HG02885 (cell line): ENCODE measurements around the gene NPTN.
"Not testable (repeated sequence)": the region's sequence is repeated elsewhere in the genome, so short reads cannot be mapped to it uniquely, and the experiment has no call there.

Experiments used
- ATAC-seq: cut with Tn5 transposase; IDR thresholded peaks from one replicate; pipeline ENCODE4 v1.9.1; 2021; ENCODE audit warnings: mild to moderate bottlenecking; ENCODE audit not compliant: unreplicated experiment, poor library complexity

The NPTN gene

GRCh38 chr15:73575636-73576247 is 57.4 kb downstream of the NPTN start:
- no peak for ATAC-seq

DNA sequence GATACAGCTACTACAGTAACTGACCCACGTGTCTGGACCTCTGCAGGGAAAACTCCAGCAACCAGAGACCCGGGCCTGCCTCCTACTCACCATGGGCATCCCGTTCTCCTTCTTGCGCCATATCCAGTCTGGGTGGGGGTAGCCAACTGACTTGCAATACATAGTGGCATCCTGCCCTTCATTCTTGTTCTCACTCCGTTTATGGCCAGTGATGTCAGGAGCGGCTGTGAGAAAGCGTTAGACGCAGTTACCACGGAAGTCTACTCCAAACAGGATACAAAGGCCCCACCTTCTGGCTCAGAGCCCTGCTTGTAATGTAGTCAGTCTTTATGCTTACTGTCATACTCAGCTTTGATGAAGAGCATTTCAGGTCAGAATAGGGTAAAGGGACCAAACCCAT is 59.6 kb downstream of the NPTN start:
- no peak for ATAC-seq

DNA sequence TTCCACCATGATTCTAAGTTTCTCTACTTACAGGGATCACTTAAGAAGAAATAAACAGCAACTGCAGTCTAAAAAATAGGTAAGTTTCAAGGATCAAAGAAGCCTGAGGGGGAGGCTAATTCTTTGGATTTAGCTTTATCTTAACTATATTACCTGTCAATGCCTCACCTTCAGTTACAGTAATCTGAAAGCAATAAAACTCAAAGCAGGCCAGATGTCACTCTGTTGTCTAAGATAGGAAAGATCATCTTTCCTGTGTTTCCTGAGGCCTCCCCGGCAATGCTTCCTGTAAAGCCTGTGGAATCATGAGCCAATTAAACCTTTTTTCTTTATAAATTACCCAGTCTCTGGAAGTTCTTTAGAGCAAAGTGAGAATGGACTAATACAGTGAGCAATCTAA is 60.2 kb downstream of the NPTN start:
- ATAC-seq, result no peak

DNA sequence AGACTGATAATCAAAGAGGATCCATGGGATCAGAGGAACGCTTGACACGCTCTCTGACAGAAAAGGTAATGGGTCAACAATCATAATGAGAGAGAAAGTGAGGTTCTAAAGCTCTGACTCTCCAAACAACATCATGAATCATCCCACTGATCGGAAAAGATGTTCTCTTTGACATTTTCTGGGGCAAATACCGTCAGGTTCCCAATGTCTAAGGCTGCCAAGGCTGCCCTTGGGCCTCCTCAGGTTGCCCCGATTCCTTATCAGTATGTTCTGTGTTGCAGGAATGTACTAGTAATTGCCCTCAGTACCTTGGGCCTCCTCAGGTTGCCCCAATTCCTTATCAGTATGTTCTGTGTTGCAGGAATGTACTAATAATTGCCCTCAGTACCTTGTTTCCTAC is 60.9 kb downstream of the NPTN start:
- no peak for ATAC-seq

DNA sequence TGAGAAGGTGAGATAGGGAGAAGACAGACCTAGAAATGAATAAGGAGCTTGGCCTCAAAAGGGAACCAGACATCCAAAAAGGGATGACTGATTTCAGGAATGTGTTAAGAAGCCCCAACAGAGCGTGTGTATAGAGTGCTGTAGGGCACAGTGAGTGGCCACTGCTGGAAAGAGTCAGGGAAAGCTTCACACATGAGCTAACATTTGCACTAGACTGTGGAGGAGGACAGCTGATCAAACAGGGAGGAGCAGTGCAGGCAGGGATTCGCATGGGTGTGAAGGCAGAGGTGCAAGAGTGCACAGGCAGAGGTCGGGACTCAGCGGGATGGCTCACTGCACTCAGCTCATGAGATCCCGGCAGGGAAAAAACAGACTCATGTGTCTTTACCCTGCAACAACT is 61.8 kb downstream of the NPTN start:
- ATAC-seq, result no peak

DNA sequence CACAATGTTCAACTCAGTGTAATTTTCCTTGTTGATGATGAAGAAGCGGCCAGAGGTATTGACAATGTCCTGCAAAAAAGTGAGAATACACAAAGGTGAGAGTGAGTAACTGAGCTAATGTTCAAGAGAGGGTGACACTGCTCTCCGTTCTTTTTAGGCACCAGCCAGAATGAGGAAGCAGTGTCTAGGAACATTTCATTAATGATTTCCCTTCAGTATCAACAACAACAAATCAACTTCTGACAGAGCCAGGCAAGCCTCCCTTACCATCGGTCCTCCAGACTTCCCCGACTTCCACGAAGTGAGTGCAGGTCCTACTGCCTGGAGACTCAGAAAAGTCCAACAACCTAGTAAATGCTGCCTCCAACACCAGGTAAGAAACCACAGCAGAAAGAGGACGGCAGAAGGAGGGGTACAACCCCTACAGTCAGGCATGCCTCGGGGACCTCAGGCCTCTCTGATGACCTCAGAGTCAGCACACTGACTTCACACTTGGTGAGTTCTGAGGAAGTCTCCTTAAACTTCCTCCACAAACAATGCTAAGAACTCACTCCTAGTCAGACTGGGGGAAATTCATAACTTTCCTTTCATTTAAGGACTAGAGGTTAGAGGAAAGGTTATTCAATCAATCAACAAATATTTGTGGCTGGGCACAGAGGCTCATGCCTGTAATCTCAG is 62.7 kb downstream of the NPTN start:
- no peak for ATAC-seq

DNA sequence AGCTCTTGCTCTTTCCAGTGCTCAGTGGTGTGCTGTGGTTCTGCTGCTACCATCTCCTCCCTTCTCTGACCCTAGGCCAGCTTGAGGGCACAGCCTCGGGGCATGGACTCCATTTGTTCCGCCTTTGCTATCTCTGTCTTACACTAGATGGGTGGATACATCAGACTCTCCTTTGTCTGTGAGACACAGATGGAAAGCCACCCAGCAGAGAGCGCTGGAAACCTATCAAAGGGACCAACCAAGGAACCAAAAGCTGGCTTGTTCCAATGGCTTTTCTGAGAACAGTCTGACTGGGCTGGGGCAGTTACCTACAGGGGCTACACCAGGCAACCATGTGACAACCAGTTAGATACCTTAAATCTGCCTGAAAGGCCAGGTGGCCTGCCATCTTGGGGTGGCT is 63.8 kb downstream of the NPTN start:
- ATAC-seq, result no peak

DNA sequence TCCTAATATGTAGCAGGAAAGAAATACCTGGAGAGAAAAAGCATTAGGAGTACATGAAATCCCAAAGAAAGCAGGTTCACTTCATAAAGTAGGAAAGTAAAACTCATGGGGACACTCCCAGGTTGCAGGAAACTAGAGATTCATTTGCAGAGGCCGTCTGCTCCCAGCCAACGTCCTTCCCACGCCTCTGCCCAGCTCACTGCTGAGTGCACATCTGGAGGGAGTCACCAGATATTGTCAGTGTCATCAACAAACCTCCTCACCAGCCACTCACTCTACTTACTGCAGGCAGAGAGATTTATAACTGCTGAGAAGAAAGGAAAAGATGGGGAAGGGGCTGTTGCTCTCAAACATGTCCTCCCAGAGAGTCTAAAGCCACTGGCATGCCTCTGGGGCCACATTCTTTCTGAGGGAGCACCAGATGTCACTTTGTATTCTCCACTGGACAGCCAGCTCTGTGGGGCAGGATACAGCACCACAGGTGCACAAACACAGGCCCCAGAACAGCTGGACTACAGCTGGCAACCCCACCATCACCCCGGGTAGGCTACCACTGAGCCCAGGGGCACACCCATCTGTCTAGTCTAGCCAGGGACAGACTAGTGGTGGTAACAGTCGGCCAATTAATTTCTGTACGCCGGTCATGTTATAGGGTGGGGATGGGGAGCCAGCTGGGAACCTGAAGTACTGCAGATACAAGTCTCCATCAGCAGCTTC is 64.5 kb downstream of the NPTN start:
- no peak for ATAC-seq

DNA sequence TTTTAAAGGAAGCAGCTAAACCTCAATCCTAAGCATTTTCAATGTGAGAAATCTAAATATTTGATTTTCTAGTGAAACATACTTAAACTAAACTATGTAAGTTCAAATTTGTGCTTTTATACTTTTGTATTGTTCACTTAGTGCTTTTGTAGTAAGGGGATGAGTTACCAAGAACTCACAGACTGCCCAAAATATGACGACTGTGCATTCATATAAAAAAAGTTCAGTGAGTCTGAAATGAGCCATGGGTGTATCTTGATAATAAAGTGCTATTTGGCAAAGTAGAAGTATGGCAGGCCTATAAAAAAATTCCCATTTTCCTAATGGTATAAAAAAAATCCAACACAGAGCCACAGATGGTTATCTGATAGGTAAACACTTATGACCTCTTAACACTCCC is 66.2 kb downstream of the NPTN start:
- ATAC-seq, result no peak

DNA sequence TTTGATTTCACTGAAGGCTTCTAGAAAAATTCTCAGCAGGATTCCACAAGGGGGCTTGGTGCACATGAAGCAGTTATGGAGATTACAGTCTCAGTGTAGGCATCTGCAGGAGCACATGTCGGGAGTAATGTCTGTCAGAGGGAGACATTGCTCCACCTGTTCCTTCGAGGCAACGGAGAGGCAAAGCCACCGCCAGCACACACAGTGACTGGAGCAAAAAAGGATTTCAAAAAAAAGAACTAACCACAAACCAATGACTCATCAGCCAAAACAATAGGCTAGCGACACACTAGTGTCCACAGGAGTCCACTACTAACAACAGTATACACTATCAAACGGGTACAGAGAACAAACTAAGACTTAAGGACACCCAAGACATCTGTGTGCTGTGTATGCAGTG is 68.9 kb downstream of the NPTN start:
- ATAC-seq, result no peak

- ATAC-seq, result no peak
Measured at GRCh38 chr15:73560501-73561117, 72.6 kb downstream of the NPTN start.

DNA sequence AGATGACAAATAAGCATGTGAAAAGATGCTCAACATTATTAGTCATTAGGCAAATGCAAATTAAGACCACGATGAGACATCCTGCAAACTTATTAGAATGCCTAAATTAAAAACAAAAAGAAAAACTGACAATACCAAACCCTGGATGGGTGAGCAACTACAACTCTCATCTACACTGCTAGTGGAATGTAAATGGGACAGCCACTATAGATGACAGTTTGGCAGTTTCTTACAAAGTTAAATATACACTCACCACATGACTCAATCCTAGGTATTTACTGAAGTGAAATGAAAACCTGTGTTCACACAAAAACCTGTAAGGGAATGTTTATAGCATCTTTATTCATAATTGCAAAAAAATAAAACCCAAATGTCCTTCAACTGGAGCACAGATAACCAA is 74.7 kb downstream of the NPTN start:
- ATAC-seq, result no peak

DNA sequence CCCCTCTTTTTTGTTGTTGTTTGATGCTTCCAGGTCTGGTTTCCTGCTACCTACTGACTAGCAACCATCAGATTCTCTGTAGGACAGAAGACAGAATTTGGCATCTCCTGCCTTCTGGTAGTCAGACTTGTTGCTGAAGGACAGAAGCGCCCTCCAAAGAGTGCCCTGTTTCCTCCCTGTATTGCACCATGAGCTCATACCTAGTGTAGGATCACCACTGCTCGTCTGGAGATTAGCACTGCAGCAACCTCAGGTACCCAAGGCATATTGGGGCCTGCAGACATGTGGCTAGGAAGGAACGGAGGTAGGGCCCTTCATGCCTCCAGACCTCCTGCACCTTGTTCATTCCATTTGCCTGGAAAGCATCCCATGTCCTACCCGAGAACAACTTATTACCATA is 78.1 kb downstream of the NPTN start:
- ATAC-seq, result no peak

- ATAC-seq, result no peak
Measured at GRCh38 chr15:73550190-73550589, 83.0 kb downstream of the NPTN start.

- not testable (repeated sequence) for ATAC-seq
Measured at GRCh38 chr15:73548925-73549324, 84.3 kb downstream of the NPTN start.

DNA sequence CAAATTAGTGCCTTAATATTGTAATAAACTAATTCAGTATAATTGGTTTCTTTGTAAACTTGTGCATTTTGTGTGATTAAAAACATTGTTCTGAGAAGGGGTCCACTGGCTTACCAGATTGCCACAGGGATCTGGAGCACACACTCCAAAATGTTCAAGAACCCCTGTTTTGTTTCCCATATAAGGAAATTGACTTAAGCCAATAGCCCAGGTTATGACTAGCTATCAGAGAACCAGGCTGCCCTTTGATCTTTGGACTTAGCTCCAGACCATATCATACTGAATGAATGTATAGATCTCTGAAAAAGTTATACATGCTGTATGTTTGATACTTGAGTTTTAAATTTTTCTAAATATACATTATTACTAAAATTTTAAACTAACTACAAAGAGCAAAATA is 91.7 kb downstream of the NPTN start:
- no peak for ATAC-seq

DNA sequence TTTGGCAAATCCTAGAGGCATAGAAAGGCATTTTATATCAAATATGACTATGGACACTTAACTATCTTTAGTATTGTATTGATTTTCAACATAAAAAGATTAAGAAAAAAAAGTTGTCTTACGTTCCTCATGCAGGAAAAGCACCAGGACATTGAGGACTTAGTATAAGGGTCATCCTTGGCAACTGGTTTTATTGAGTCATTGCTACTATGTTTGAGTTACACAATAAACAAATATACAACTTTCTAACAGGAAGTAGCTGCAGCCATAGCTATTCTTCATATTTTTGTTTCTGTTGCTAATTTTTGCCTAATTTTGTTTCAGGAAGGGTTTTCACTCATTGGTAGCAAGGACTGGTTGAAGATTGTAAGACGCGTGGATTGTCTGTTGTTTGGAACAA is 93.0 kb downstream of the NPTN start:
- ATAC-seq, result no peak

DNA sequence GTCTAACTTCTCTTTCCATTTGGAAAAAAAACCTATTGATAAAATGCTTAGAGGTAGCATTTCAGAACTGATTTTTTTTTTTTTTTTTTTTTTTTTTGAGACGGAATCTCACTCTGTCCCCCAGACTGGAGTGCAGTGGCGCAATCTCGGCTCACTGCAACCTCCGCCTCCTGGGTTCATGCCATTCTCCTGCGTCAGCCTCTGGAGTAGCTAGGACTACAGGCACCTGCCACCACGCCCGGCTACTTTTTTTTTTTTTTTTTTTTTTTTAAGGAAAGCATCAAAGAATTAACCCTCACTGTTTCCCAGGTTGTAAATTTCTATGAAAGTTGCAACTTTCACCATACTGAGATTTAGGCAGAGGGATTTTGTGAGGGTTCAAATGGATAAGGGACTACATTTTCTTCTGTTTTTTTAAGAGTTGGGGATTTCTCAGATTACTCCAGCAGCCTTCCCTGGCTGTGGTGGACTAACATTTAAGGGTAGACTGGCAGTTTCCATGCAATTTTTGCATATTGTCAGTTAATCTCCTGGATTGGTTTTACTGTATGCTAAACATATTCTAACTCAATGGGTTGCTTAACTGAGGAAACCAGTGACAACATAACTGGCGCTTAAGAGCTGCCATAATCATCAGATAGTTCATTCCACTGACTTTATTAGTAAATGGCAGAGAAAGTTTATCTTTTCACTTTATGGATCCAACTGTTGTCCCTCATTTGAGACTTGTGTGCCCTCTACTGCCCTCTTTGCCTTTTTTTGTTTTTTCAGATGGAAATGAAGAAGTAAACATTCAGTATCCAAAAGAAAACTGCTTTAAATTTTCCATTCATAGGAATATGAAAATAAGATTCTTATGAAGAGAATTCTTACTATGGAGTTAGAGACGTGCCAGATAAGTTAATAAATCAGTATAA is 93.7 kb downstream of the NPTN start:
- no peak for ATAC-seq

- ATAC-seq, result no peak
Measured at GRCh38 chr15:73538563-73539211, 94.5 kb downstream of the NPTN start.

DNA sequence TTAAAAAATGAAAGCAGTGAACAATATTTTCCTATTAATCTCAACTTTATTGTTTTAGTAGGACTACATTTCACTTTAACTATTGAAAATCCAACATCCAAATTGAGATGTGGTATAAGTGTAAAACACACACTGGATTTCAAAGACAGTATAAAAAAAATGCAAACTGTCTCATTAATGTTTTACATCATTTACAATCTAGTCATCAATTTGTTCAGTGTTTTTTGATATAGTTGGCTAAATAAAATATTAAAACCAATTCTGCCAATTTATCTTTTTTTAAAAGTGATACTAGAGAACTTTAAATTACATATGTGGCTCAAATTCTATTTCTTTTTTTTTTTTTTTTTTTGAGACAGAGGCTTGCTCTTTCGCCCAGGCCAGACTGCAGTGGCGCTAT is 95.1 kb downstream of the NPTN start:
- ATAC-seq, result no peak
